ENCODE results near the gene TBPL1.

Gene TBPL1

DNA sequence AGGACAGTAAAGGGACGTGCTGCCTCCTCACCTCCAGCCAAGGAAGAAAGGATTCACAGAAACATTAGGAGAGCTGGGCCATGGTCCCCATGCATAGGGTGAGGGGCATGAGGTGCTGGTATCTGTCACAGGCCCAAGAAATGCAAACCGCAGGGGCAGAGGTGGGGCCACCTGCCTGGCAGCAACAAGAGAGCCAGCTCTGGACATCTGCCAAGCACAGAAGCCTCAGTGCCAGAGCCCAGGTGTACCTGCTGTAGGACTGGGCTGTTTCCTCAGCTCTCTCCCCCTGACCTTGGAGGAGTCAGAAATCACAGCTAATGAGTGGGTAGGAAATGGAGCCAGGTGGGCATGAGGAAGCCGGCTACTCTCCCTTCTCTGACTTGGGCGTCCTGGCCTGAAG is 54.1 kb downstream of the TBPL1 start:
- no peak for DNase-seq (ENCODE audit: low spot score)

DNA sequence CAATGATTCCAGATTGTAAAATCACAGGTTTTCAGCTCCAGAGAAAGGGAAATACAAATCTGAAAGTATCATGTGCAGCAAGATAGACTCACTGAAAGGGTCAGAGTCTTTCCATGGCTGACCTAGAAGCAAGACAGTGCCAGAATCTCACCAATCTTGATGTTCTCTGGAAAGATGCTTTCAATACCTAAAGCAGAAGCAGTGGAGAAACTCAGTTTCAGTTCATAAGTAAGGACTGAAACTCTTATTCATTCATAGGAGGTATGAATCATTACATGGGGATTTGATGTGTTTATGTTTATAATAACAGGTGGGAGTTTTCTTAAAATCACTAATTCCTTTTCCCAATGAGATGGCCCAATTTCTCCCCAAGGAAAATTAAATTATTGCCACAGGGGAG is 56.9 kb downstream of the TBPL1 start:
- no peak for DNase-seq (ENCODE audit: low spot score)

DNA sequence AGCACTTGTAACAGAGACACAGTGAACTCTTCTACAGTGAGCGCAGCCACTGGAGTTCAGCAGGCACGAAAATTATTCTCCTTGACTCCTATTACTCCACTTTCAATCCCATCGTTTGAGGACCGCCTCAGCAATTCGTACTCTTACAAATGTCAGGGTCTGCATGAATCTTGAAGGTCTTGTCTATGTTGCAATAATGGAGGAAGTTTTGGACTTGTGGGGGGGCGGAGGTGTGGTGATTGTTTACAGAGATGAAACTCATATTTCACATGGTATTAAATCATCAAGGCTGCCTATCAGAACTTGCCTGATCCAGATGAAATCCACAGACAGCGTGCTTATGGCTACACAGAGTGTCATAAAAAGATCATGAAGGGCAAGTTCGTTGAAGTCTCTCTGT is 57.4 kb downstream of the TBPL1 start:
- no peak for DNase-seq (ENCODE audit: low spot score)

DNA sequence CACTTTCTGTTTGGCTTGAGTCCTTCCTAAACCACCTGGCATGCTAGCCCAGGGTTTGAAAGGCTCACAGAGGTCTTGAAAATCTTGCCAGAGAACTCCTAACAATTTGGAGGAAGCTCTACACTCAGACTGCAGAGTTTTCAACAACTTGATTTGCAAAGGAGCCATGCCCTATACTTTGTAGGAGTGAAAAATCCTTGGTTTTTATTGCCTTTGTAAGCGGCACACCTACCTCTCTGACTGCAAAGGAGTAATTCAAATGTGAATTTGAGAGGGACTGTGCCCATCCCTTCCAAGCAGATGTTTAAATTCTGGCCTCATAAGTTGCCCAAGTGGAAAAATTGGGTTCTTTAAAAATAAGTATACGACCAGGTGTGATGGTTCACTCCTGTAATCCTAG is 58.0 kb downstream of the TBPL1 start:
- no peak for DNase-seq (ENCODE audit: low spot score)

DNA sequence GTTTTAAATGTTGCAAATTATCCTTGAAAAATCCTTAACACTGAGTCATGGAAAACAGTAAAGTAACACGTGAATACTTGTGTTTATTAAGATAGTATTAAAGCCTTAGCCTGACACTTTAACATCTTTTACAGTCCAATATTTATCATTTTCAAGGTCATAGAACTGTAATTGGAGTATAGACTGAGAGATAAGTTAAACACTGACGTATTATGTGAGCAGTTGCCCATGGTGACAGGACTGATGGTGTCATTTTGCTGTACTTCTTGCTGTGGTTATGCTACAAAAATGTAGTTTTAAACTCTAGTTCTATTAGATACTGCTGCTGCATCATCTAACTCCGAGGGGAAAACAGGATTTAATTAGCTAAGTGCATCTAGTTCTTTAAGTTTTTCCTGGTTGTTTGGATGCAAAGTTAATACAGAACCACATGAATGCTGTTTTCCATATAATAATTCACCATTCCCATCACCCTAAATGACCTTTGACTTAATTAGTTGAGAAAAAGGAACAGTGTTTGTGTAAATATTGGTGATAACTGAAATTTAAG is 61.6 kb downstream of the TBPL1 start:
- no peak for DNase-seq (ENCODE audit: low spot score)

DNA sequence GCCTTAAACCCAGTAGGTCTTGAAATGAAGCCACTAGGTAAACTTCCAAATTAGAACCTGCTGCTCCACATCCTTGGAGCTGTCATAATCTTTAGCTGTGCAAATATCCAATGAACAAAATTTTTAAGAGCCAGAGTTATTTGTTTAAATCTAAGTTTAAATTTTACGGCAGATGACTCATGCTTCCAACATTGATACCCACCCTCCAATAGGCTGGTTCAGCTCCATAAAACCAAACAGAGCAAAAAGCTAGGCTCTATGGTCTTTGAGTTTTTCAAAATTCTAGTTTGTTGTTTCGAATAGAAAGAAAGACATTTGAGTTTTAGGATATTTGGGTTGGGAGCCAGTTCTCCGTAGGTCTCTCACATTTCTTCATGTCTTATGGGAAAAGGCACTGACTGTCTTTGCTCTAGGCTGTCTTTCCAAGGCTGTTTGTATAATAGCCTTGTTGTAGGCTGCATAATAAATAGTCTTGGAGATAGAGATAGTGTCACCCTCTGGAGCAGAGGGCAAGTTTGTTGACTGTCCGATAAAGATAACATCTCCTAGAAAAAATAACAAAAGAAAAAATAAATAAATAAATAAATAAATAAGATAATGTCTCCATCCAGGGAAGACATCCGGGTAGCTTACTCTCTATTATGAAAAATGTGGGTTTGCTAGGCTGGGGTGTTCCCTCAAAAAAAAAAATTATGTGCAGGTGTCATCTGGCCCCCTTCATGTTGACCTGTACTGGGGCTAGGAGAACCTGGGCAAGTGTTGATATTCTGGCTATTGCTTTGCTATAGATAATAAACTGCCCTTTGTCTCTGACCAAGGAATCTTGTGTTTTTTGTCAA is 62.9 kb downstream of the TBPL1 start:
- DNase-seq (ENCODE audit: low spot score): no peak

DNA sequence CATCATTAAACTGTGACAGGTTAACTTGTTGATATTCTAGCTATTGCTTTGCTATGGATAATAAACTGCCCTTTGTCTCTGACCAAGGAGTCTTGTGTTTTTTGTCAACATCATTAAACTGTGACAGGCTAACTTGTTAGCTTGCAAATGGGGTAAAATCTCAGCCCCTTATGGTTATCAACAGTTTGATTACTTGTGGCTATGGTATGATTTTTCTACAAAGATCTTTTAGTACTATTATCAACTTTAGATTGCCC is 63.5 kb downstream of the TBPL1 start:
- DNase-seq (ENCODE audit: low spot score): no peak

DNA sequence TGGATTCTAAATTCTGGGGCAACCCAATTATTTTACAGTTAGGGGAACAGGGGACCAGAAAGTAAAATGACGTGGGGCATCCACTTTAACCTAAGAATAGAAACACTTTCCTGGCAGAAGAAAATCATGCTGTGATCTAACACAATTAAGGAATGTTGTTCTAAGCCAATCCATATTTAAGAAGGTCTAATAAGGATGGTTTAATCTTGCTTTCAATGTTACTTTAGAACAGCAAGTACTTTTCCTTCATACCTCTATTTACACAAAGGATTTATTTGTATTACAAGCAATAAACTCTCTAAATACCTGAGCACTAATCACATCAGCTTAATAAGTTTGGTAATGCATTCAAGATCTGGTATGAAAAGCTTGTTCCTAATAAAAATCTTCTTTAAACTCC is 67.0 kb downstream of the TBPL1 start:
- no peak for DNase-seq (ENCODE audit: low spot score)

DNA sequence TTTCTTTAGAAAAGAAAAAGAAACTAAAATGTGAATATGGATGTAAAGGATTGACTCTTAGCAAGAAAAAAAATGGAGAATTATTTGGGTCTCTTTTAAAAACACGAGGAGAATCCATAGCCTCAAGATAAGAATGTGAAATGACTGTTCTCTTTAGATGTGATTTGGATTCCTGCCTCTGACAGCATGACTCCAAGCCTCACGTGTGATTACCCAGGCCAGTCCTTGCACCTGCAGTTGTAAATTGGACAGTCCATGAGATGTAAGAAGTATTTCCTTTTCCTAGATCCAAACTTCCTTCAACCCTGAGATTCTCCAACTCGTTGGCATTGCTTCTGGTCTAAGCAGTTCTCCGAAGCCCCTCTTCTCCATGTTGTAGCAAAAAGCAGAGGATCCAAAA is 67.5 kb downstream of the TBPL1 start:
- no peak for DNase-seq (ENCODE audit: low spot score)

DNA sequence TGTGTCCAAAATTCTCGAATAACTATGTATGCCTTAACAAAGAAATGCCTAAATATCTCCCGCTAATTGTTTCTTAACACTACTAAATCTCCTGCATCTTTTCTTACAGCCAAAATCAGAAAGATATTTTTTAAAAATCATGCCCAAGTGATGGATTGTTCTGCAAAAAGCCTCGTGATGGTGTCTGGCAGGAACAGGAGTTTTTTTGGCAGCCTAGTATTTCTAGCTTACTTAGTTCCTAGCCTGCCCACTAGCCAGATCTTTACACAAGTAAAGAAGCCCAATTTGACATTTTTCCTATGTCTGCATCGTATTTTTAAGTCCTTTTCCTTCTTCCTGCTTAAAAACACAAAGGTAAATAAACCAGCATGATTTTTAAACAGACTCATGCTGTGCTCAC is 67.9 kb downstream of the TBPL1 start:
- DNase-seq (ENCODE audit: low spot score): no peak

DNA sequence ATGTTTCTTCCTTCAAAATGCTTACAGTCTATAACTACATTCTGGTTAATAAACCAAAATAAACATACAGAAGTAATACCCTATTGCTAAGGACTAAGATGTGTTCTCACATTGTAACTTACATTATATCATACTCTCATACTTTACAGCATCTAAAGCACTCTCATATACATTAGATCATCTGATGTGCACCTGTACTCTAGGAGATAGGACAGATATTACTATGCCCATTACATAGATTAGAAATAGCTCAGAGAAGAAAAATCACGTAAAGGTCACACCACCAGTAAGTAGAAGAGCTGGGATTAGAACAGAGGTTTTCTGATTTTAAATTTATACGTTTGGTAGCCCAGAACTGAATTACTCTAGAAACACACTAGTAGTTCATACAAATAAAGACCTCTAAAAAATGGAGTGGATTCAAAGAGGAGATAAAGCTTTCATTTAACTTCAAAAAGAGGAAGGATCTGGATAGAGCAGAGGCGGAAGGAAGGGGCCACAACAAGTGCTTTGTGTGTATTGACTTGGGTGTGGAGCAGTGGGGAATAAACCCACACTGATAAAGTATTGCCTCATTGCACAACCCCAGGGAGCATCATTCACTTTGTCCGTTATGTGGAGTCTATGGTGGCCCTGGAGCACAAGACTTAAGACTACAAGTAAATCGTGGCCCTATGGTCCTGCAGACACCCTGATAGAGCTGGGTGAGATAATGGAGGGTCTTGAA is 68.5 kb downstream of the TBPL1 start:
- no peak for DNase-seq (ENCODE audit: low spot score)

DNA sequence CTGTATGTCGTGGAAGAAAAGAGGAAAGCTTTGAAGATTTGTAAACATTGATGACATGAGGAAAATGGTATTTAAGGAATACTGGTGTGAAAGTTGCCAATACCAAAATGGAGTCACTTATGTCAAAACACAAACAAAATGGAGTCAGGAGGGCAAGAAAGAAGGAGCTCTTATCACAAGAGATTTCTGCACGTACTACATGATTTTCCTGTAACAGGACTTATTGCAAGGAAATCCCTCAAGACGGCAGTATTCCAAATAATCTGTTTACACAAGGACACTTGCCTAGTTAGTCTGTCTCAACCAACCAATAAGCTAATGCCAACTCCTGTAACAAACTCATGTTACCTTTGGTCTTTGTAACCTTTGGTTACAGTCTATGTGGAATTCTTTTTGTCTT is 69.6 kb downstream of the TBPL1 start:
- no peak for DNase-seq (ENCODE audit: low spot score)

DNA sequence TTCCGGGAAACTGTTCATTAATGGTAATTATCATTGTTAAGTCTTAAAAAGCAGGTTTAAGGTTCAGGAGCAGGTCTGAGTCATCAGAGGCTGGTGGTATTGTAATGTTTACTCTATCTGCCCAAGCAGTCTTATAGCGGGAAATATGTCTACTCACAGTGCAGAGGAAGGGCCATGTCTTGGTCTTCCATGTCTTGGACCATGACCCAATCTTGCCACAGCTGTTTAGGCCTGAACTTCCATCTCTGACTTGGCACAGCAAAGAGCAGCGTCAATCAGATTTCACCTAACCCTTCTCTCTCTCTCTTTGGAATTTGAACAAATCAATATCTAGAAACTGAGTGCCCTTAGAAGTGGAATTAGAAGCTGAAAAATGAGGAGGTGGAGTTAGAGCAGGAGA is 73.6 kb downstream of the TBPL1 start:
- no peak for DNase-seq (ENCODE audit: low spot score)

DNA sequence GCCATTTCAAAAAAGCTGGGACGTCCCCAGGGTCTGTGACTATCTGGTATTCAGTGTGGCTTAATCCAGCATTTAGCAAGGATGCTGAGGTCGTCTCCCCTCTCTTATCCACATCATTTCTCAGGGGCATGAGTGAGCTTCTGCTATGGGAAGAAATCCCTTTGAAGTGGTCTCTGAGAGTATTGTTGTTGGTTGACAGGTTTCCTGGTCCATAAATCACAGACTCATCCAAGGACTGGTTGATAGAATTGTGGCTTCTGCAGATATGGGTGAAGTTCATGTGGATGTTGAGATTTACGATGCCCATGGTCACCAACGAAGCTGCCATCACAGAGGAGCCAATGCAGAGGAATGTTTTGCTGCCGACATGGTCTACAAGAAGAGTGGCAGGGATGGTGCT is 75.4 kb downstream of the TBPL1 start:
- no peak for DNase-seq (ENCODE audit: low spot score)

DNA sequence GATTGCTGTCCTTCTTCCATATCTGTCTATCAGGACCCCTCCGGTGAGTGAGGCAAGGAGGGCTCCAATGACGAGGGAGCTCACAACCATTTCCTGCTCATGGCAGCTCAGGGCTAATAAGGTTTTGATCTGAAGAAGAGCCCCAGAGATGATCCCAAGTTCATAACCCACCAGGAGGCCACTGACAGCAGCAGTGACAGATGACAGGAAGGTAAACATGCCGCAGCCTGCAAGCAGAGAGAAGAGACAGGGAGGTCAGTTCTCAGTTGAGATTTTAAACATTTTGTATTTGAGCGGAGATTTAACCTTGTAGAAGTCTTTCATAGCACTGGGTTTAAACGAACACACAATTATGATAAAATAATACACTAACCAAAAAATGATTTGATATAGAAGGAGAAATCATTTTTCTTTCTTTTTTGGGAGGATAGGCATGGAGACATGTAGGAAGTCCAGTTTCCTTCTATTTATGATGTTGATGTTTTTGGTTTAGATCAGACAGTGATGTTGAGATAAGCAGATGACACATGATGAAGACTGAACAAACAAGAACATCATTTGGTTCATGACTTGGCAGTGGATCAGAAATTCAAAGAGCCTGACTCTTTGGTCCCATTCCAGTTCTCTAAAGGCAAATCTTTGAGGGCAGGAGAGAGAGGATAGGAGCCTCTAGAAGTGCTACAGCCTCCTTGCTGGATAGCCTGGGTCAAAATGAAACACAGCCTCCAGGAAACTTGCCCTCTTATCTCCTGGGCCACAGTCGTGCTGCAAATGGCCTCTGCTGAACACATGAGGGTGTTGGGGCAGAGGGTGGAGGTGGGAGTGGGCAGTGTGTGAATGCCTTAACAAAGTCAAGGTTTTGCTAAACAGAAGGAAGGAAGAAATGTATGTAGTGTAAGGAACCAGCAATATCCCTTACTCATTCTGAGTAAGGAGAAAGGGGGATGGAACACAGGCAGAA is 76.8 kb downstream of the TBPL1 start:
- DNase-seq (ENCODE audit: low spot score): no peak

DNA sequence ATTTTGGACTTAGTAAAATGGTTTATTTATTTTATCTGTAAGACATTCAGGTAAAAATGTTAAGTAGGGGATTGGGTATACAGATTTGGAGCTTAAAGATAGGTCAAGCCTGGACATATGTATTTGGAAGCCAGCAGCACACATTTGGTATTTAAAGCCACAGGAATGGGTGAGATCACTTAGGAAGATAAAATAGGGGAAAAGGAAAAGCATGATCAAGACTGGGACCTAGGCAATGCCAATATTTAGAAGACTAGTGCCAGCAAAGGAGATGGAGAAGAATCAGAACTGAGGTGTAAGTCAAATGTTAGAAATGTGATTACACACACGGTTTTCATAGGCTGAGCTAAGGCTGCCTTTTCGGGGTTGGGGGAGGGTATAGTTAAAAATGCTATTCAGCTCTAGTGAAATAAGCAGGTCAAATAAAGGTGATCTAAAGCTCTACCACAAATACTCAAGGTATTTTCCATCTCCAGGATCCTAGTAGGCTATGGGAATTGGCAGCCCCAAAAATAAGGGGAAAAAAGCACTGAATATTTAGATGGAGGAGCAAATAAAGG is 78.8 kb downstream of the TBPL1 start:
- no peak for DNase-seq (ENCODE audit: low spot score)

DNA sequence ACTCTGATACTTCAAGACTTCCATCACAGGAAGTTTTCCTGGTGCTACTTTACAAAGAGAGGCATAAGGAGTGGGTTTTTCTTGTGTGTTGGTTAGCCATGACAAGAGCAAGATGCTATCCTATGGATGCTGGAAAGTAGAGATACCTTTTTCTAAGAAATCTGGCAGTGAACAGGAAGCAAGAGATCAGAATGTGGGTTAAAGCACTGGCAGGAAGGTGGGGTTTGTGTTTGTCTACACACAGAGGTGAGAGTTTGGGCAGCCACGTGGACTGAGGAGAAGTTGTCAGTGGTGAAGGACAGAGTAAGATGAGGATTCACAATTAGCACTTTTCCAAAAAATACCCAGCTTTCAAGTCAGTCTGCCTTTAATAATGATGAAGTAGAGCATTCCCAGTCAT is 81.5 kb downstream of the TBPL1 start:
- no peak for DNase-seq (ENCODE audit: low spot score)

DNA sequence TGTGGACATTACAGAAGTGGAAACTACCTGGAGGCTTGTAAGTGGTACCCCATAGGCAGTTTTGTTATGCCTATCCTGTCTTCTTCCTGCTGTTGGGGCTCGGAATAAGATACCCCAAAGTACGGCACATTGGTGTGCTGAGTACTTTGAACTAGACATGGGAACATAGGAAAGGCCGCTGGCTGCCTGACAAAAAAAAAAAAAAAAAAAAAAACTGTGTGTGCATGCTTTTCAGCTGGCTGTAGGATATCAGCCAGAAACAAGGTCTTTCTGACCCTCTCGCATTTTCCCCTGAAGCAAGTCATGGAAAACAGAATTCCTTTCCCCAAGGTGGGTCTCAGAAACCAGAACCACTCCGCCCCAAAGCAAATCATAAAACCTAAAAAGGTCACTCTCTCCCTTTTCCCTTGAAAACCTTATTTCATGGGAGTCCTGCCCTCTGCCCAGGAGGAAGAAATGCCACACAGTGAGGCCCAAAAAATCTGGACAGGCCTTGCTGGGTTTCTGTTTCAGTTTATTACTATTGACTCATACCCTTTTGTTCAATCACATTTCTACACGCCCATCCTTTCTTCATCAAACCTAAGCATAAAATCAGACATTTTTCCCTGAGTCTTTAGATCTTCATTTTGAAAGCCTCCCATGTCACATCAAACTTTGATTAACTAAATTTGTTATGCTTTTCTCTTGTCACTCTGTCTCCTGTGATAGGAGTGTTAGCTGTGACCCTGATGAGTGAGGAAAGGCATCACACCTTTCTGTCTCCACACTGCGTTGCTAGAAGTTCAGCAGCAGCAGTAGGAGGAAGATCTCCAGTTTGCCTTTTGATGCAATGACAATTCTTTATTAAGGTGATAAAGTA is 82.2 kb downstream of the TBPL1 start:
- no peak for DNase-seq (ENCODE audit: low spot score)

DNA sequence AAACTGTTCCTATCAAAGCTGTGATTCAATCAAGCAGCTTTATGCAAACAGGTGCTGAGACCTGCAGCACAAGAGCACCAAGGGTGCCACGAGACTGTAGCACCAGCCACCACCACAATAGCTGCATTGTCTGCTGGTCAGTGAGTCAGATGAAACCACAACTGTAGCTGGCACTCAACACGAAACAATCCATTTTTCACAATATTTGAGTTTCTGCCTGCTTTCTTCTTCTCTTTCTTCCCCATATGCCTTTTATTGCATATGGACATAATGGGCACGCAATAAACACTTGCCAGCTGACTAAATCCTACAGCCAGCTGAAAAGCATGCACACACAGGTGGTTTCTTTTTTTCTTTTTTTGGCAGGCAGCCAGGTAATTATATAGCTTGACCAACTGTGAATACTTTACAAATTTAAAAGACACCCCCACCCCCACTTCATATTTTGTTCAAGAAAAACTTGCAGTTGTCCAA is 82.8 kb downstream of the TBPL1 start:
- DNase-seq (ENCODE audit: low spot score): no peak

DNA sequence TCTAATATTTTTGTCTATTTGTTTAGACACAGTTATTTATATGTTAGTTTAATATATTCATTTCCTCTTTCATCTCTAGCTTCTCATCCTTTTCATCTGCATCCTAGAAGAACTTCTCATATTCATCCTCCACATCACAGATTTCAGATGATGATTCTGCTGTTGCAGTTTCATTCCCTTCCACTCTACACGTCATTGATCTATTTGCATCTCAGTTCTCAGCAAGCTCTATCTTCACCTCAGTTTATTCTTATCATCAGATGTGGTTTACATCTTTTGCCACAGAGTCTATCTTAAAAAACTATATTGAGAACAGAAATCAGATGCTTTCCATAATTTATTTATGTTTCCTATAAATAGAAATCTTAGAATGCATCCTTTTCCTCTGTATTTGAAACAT is 86.1 kb downstream of the TBPL1 start:
- DNase-seq (ENCODE audit: low spot score): no peak

Data from ecto neural progenitor cell (in vitro differentiated cells).